GM12873 (cell line): ENCODE results near the gene COL15A1.

Experiments used
- TF ChIP-seq, protein P1 (sequence below): IDR thresholded peaks from 2 replicates; pipeline ENCODE4 v1.5.1; 2012; ENCODE audit warnings: low read depth, mild to moderate bottlenecking, moderate library complexity, low read length, control low read depth; ENCODE audit not compliant: insufficient read depth; ENCODE audit errors: missing control alignments

The COL15A1 gene

DNA sequence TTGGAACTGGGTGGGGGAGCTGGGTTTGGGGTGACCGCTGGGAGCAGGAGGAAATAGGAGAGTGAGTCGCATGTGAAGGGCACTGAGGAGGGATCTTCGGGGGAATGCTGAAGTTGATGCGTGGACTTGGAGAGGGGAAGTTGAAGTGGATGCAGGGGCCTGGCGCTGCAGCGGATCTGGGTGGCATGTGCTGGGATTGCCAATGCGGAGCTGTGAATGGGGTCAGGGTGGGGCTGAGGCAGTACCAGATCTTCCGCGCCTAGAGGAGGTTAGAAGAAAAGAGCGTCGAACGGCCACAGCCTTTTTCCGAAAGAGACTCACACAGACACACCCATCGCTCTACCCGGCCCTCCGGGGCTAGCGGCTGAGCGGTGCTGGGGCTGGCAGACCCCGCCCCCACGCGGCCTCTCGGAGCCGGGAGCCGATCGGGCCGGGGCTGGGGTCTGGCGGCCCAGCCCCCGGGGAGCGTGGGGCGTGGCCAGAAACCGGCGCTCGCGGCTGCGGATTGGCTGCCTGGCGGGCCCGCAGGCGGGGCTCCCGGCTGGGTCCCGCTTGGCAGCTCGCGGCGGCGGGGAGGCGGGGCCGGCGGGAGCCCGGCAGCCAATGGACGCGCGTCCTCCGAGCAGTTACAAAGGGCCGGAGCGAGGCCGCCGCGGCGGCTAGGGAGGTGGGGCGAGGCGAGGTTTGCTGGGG lies 160.9 kb downstream of the COL15A1 start, which contains the start of gene TGFBR1:
Gene TGFBR1, plus strand, starts transcription at position 655 of the 693 bp plus-strand sequence. CDS start 93 bp downstream, outside the sequence.
- TF ChIP-seq, protein P1, sequence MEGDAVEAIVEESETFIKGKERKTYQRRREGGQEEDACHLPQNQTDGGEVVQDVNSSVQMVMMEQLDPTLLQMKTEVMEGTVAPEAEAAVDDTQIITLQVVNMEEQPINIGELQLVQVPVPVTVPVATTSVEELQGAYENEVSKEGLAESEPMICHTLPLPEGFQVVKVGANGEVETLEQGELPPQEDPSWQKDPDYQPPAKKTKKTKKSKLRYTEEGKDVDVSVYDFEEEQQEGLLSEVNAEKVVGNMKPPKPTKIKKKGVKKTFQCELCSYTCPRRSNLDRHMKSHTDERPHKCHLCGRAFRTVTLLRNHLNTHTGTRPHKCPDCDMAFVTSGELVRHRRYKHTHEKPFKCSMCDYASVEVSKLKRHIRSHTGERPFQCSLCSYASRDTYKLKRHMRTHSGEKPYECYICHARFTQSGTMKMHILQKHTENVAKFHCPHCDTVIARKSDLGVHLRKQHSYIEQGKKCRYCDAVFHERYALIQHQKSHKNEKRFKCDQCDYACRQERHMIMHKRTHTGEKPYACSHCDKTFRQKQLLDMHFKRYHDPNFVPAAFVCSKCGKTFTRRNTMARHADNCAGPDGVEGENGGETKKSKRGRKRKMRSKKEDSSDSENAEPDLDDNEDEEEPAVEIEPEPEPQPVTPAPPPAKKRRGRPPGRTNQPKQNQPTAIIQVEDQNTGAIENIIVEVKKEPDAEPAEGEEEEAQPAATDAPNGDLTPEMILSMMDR, result peak; percentile 8

DNA sequence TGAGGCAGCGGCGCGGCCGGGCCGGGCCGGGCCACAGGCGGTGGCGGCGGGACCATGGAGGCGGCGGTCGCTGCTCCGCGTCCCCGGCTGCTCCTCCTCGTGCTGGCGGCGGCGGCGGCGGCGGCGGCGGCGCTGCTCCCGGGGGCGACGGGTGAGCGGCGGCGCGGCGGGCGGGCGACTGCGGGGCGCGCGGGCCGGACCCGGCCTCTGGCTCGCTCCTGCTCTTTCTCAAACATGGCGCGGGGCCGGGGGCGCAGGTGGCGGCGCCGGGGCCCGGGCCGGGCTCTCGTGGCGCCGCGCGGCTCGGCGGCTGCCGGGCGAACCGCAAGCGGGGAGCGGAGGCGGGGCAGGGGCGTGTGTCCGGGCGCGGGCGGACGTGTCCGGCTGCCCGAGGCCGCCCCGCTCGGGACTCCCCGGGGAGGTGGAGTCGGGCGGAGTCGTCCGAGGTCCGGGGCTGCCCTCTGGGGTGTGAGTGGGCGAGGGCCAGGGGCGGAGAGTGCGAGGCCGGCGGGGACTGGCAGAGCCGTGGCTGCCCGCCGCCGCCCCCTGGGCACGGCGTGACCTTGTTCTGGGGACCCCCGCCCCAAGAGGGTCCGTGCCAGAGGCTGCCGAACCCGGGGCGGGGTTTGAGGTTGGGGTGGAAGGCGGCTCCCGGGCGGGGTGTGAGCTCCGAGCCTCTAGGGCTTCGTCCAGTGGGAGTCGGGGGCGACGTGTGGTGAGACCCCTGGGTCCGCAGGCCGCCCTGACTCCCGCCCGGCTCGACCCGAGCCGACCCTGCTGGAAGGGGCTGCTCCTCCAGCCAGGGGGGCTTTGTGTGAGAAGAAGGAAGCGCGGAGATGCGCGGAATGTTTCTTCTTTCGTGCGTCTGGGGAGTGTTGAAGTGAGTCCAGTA lies 161.7 kb downstream of the COL15A1 start:
- TF ChIP-seq, protein P1, result no peak

DNA sequence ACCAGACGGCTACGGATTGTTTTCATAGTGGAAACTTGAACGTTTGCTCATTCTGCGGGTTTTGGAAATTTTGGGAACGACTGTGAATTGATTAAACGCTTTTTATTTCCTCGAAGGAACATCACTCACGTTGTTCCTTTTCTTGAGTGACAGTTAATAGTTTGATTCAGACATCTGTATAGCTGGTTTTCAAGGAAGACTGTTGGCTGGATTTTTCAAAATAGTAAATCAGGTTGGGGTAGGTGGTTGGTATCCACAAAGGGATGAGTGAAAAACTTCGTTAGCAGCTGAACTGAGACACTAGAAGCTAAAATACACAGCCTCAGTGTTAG lies 162.3 kb downstream of the COL15A1 start:
- TF ChIP-seq, protein P1, result no peak

DNA sequence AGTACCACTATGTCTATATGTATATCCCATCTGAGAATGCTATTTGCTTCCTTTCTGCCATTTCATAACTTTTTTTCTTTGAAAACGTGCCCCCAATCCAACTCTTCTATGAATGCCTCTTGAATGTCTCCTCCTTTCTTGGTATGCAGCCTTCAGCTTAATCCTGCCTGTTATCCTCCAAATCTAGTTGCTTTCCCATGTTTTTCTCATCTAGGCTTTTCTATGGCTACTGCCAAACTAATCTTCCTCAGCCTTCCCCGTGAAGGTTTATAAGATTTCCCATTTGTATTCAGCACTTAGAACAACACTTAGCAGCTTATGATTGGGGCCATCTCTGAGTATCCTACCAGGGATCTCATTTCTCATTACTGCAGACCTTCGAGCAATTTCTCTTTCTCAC lies 163.7 kb downstream of the COL15A1 start:
- TF ChIP-seq, protein P1, result no peak

DNA sequence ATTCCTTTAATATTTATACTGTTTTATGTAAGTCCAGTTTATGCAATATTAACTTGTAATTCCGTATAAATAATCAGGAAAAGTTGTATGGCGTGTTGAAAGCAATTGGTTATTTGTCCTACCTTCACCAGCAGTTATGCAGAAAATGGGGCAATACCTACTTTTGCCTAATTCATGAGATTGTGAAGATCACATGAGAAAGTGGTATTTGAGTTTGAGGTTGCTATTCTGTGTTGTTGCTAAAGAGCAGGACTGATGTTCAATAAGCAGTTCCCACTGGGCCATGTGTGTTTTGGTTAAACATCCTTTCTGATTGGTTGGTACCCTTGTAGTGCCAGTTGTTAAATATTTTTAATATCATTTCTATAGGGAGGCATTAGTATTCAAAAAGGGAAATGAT lies 164.4 kb downstream of the COL15A1 start:
- TF ChIP-seq, protein P1, result no peak

DNA sequence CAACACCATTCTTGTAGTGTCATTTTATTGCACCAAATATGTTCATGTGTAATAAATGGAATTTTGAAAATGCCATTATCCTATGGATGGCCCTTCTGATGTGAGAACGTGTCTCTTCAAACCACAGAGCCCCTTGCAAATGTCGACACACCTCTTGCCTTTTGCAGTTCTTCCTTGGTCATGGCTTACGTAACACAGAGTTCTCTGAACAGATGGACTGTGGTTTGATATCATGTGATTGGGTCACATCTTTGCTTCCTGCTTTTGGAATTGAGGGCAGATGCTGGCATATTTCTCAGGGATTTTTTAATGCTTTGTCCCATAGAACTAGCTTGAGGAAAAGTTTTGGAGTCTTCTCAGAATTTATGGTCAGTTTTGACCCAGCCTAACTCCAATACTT lies 165.8 kb downstream of the COL15A1 start:
- TF ChIP-seq, protein P1, result no peak

DNA sequence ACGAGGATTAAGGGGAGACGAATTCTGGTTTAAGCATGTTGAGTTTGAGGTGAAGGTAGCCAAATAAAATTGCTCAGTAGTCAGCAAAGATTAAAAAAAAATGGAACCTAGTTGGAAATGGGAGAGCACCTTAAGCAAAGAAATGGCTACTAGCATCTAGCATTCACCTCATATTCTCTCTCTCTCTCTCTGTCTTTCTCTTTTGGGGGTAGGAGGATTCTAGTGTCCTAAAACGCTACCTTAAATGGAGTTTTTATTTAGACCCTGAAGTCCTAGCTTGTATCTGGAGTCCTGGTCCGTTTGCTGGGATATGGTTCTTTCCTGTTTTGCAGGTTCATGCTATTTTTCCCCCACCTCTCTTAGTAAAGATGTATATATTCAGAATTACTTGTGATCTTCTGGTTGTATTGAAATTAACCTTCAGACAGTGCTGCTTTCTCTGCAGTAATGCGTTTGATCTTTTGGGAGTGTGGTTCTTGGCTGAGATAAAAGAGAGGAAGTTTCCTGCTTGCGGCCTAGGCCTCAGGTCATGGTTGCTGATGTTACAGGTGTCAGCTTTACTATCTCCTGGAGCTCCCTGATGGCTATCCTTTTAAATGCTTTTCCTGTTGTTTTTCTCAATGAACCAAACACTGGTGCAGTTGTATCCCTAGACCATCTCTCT lies 169.2 kb downstream of the COL15A1 start:
- TF ChIP-seq, protein P1, result no peak
